BLaER1 (cell line): Measurements from ENCODE around the gene FMC1.
A peak's percentile ranks its signal among the peaks of the same experiment; 100 is the strongest.
"Not testable (repeated sequence)": the region's sequence is repeated elsewhere in the genome, so short reads cannot be mapped to it uniquely, and the experiment has no call there.

Experiments used
- H3K27ac ChIP-seq: shearing (Covaris generic); formaldehyde crosslinking; 2 replicates; pipeline ENCODE4 v1.8.1; 2022
- H3K27me3 ChIP-seq: shearing (Covaris generic); formaldehyde crosslinking; 2 replicates; pipeline ENCODE4 v1.8.1; 2022
- H3K36me3 ChIP-seq: shearing (Covaris generic); formaldehyde crosslinking; 2 replicates; pipeline ENCODE4 v1.8.1; 2022
- H3K4me1 ChIP-seq: shearing (Covaris generic); formaldehyde crosslinking; 2 replicates; pipeline ENCODE4 v1.8.1; 2022
- H3K4me2 ChIP-seq: shearing (Covaris generic); formaldehyde crosslinking; 2 replicates; pipeline ENCODE4 v1.8.1; 2022
- H3K4me3 ChIP-seq: shearing (Covaris generic); formaldehyde crosslinking; 2 replicates; pipeline ENCODE4 v1.8.1; 2022
- H3K9ac ChIP-seq: shearing (Covaris generic); formaldehyde crosslinking; 2 replicates; pipeline ENCODE4 v1.8.1; 2022
- H3K9me3 ChIP-seq: shearing (Covaris generic); formaldehyde crosslinking; 2 replicates; pipeline ENCODE4 v1.8.1; 2022
- H4K20me1 ChIP-seq: shearing (Covaris generic); formaldehyde crosslinking; 2 replicates; pipeline ENCODE4 v1.8.1; 2022
- Cebpa-rat ChIP-seq: shearing (Covaris generic); IDR thresholded peaks from 2 replicates; pipeline ENCODE4 v1.8.1; 2022

FMC1 gene

DNA sequence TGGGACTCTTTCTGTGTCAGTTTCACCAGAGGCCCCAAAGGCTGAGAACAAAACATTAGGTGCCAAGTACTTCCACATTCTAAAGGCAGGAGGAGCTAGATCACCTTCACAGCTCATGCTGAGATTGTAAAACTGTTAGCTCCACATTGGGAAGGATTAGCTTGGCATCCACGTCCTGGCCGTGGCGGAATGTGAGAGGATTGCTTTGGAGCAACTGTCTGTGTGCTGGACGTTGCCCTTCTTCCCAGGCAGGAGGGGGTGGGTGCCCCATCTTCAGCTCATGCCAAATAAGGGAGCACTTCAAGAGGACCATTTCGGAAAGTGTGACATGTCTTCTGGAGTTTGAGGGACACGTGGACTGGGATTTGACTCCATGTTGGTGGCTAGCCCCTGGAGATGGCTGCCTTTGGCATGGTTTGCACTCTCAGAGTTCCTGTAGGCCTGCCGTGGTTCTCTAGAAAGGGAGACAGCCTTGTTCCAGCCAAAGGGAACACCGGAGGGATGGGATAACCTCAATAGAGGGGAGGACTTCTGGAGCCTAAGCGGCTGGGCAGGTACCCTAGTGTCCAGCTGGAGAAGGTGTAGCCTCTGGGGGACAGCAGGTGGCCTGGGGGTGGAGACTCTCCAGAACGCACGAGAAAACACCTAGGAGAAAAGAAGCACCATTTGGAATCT, 19.9 kb upstream of the FMC1 start:
- Histone ChIP-seq H3K9me3 (no peaks in the 10 kb centered on the region), H3K9ac (no peak overlapping the region), H3K4me3 (no peak overlapping the region), H3K36me3 (no peaks in the 10 kb centered on the region), H3K27ac (no peak overlapping the region), H4K20me1 (no peaks in the 10 kb centered on the region), H3K4me1 (no peaks in the 10 kb centered on the region), H3K4me2 (no peak overlapping the region), H3K27me3 (no peaks in the 10 kb centered on the region)
- no peak for TF ChIP-seq Cebpa-rat

- not testable (repeated sequence) for H3K4me1 ChIP-seq, H3K9ac ChIP-seq, H3K36me3 ChIP-seq, H3K9me3 ChIP-seq, H4K20me1 ChIP-seq, H3K4me2 ChIP-seq, H3K27ac ChIP-seq, H3K27me3 ChIP-seq, H3K4me3 ChIP-seq
These were observed 16.4 kb upstream of the FMC1 start for GRCh38 chr7:139324709-139325108.

GRCh38 chr7:139328375-139328774, 12.8 kb upstream of the FMC1 start:
- H3K9me3 ChIP-seq: no peaks in the 10 kb centered on the region
- H3K4me2 ChIP-seq: no peak overlapping the region
- H3K4me3 ChIP-seq: no peak overlapping the region
- TF ChIP-seq Cebpa-rat: no peak
- no peaks in the 10 kb centered on the region for H3K36me3 ChIP-seq
- H3K27me3 ChIP-seq: no peaks in the 10 kb centered on the region
- H3K27ac ChIP-seq: no peak overlapping the region
- no peaks in the 10 kb centered on the region for H3K4me1 ChIP-seq
- H4K20me1 ChIP-seq: no peaks in the 10 kb centered on the region
- no peak overlapping the region for H3K9ac ChIP-seq

DNA sequence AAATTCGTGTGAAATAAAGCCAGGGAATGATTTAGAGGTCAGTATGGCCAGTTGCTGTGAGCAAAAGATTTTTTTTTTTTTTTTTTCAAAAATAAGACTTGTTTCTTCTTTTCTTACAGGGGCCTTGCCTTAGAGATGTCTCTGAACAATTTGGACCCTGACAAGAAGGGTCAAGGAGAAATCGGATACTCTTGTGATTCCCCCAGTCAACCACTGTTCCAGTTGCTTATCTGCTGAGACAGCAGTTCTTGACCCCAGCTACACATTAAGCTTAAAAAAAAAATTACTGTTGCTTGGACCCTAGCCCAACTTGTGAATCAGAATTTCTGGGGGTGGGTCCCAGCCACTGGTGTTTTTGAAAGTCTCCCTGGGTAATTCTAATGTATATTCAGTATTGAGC, 12.0 kb upstream of the FMC1 start:
- no peaks in the 10 kb centered on the region for H3K4me1 ChIP-seq
- no peaks in the 10 kb centered on the region for H4K20me1 ChIP-seq
- no peak overlapping the region for H3K4me3 ChIP-seq
- H3K9ac ChIP-seq: no peak overlapping the region
- no peak overlapping the region for H3K4me2 ChIP-seq
- H3K27ac ChIP-seq: no peak overlapping the region
- no peaks in the 10 kb centered on the region for H3K27me3 ChIP-seq
- TF ChIP-seq Cebpa-rat: no peak
- no peaks in the 10 kb centered on the region for H3K9me3 ChIP-seq
- no peaks in the 10 kb centered on the region for H3K36me3 ChIP-seq

GRCh38 chr7:139330333-139331030, 10.7 kb upstream of the FMC1 start:
- Histone ChIP-seq H3K4me2 (no peak overlapping the region), H3K4me3 (no peak overlapping the region), H3K4me1 (no peaks in the 10 kb centered on the region), H3K36me3 (no peaks in the 10 kb centered on the region), H3K9ac (no peak overlapping the region), H4K20me1 (no peaks in the 10 kb centered on the region), H3K27ac (no peak overlapping the region), H3K9me3 (no peaks in the 10 kb centered on the region), H3K27me3 (no peaks in the 10 kb centered on the region)
- TF ChIP-seq Cebpa-rat: no peak

DNA sequence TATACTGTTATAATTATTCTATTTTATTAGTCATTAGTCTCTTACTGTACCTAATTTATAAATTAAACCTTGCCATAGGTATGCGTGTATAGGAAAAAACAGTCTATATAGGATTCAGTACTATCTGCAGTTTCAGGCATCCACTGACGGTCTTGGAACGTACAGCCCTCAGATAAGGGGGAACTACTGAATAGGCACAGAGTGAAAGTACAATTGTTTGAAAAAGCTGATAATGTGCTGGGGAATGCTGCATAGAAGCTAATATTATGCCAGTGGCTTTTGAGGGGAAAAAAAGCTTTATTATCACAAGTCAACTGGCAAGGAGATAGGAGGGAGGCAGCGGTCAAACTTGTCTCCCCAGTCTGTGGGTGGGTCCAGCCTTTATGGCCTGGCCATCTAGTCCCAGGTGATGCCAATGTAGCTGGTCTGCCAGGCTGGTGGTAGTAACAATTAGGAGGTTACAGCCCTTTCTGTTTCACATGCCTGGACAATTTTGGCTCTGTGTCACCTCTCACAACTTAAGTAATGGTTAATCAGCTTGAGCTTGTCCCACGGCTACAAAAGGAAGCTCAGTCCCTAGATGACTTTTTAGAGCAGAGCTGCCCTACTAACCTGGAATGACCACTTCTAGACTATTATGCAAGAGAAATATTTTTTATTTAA, 8.3 kb upstream of the FMC1 start:
- no peaks in the 10 kb centered on the region for H3K27me3 ChIP-seq
- TF ChIP-seq Cebpa-rat: no peak
- no peaks in the 10 kb centered on the region for H3K9me3 ChIP-seq
- H3K4me1 ChIP-seq: no peaks in the 10 kb centered on the region
- H3K9ac ChIP-seq: no peak overlapping the region
- H3K4me2 ChIP-seq: no peak overlapping the region
- H3K4me3 ChIP-seq: no peak overlapping the region
- H4K20me1 ChIP-seq: no peaks in the 10 kb centered on the region
- H3K27ac ChIP-seq: no peak overlapping the region
- H3K36me3 ChIP-seq: no peaks in the 10 kb centered on the region

DNA sequence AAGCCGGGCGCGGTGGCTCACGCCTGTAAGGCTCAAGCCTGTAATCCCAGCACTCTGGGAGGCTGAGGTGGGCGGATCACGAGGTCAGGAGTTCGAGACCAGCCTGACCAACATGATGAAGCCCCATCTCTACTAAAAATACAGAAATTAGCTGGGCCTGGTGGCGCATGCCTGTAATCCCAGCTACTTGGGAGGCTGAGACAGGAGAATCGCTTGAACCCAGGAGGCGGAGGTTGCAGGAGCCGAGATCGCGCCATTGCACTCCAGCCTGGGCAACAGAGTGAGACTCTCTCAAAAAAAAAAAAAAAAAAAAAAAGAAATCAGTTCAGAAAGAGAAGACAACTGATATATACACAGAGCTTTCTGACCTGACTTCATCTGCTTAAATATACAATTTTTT, 7.7 kb upstream of the FMC1 start:
- H3K4me1 ChIP-seq, H3K27ac ChIP-seq, H4K20me1 ChIP-seq, H3K4me3 ChIP-seq, H3K9ac ChIP-seq, H3K4me2 ChIP-seq, H3K9me3 ChIP-seq, H3K27me3 ChIP-seq, H3K36me3 ChIP-seq: not testable (repeated sequence)

- no peaks in the 10 kb centered on the region for H4K20me1 ChIP-seq
- H3K4me1 ChIP-seq: peaks cover 3% of the 10 kb centered on the region; the same call in 1 of the 2 replicates
- H3K9ac ChIP-seq: no peak overlapping the region
- H3K9me3 ChIP-seq: 0 out of 2 replicates have a peak, but pooled peaks cover under 1% of the 10 kb centered on the region
- no peak overlapping the region for H3K4me2 ChIP-seq
- no peak overlapping the region for H3K27ac ChIP-seq
- TF ChIP-seq Cebpa-rat: no peak
- no peaks in the 10 kb centered on the region for H3K36me3 ChIP-seq
- no peaks in the 10 kb centered on the region for H3K27me3 ChIP-seq
- no peak overlapping the region for H3K4me3 ChIP-seq
These were observed 6.6 kb upstream of the FMC1 start for GRCh38 chr7:139334399-139335150.

- H3K27ac ChIP-seq: no peak overlapping the region
- H3K4me2 ChIP-seq: peak overlapping the region; percentile 59
- H3K27me3 ChIP-seq: no peaks in the 10 kb centered on the region
- H3K4me1 ChIP-seq: peaks cover 17% of the 10 kb centered on the region
- H3K36me3 ChIP-seq: peaks cover 8% of the 10 kb centered on the region; the same call in 1 of the 2 replicates
- TF ChIP-seq Cebpa-rat: no peak
- no peaks in the 10 kb centered on the region for H4K20me1 ChIP-seq
- 0 out of 2 replicates have a peak, but pooled peaks cover 6% of the 10 kb centered on the region for H3K9me3 ChIP-seq
- no peak overlapping the region for H3K9ac ChIP-seq
- H3K4me3 ChIP-seq: no peak overlapping the region
These were observed 2.1 kb upstream of the FMC1 start for GRCh38 chr7:139339025-139339424.

DNA sequence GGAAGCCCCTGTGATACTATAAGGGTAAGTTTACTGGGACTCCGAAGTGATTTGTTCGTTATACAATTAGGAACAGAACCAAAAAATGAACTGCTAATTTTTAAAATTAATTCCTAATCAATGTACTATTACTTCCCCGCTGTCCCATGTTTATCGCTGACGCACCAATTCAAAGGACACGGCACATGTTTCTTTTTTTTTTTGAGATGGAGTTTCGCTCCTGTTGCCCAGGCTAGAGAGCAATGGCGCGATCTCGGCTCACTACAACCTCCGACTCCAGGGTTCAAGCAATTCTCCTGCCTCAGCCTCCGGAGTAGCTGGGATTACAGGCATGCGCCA, 1.5 kb upstream of the FMC1 start:
- Histone ChIP-seq H3K9ac (peak overlapping the region; percentile 100; the same call in 1 of the 2 replicates), H3K4me2 (peak overlapping the region; percentile 59)

More for the DNA sequence above, 1.5 kb upstream of the FMC1 start:
- H3K4me1 ChIP-seq: peaks cover 17% of the 10 kb centered on the region
- H3K27me3 ChIP-seq: no peaks in the 10 kb centered on the region
- TF ChIP-seq Cebpa-rat: no peak
- peaks cover 11% of the 10 kb centered on the region; the same call in 1 of the 2 replicates for H3K36me3 ChIP-seq
- no peaks in the 10 kb centered on the region for H4K20me1 ChIP-seq
- 0 out of 2 replicates have a peak, but pooled peaks cover 6% of the 10 kb centered on the region for H3K9me3 ChIP-seq
- peak overlapping the region; percentile 89 for H3K4me3 ChIP-seq
- peak overlapping the region; percentile 100 for H3K27ac ChIP-seq
